ENCODE measurements around the gene RSRC1. TPM values are rescaled to one million over a fixed set of nuclear protein-coding genes. Genes with fewer than 3 reads are reported as not detected.

RSRC1 gene
- total RNA-seq, 1 experiment from 2014 or later = 37.9 TPM

DNA sequence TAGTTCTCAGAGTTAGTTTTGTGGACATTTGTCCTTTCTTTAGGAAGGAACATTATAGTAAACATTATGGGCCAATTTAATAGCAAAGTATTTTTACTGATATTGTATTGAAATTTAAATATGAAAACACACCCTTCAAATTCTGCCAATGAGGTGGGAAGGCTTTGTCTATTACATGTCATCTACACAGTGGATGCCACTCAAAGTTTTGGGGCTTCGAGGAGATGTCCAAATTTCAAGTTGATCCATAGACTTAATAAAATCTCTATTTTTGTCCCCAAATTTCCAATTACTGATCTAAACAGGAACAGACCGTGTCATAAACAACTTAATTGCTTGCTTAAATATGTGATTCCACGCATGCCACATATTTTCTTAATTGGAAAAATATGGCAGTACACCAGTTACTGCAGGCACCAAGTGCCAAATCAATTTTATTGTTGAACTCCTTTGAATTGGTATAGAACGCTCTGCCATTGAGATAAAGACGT, 5.4 kb upstream of the RSRC1 start:
- WGBS (ENCODE audit: extremely low coverage, insufficient read length, low lambda C conversion rate) = no CpG with 5 or more reads among the region's 5 CpGs
- Histone ChIP-seq H2BK5ac (ENCODE audit: insufficient read length, low read length) (no peak overlapping the region), H2BK12ac (ENCODE audit: insufficient read length, low read depth, low read length) (no peak overlapping the region), H3K79me1 (ENCODE audit: insufficient read depth, low read depth, low read length, poor library complexity, severe bottlenecking) (no peaks in the 10 kb centered on the region), H3K4ac (ENCODE audit: low read depth, low read length) (no peak overlapping the region), H3K27me3 (ENCODE audit: insufficient read depth, low read length) (peaks cover 66% of the 10 kb centered on the region), H2AFZ (ENCODE audit: low read length) (no peak overlapping the region), H3T11ph (ENCODE audit: low read length) (no peak overlapping the region), H3K27ac (ENCODE audit: insufficient read length, low read depth, low read length) (no peak overlapping the region), H4K8ac (replicated peaks; ENCODE audit: insufficient read length, low read depth, low read length) (no peak overlapping the region), H2BK20ac (ENCODE audit: low read depth, low read length, poor library complexity, severe bottlenecking) (no peak overlapping the region), H3K18ac (ENCODE audit: insufficient read length, low read depth, low read length) (no peak overlapping the region), H3K23ac (ENCODE audit: insufficient read length, low read depth, low read length) (no peak overlapping the region), H3K4me2 (ENCODE audit: insufficient read depth, insufficient read length, low read length) (peak overlapping the region; percentile 71), H3K14ac (ENCODE audit: insufficient read depth, low read length) (no peak overlapping the region), H3K4me1 (ENCODE audit: insufficient read depth, low read length) (no peaks in the 10 kb centered on the region), H4K20me1 (ENCODE audit: control insufficient read depth, insufficient read depth, insufficient read length) (no peaks in the 10 kb centered on the region), H3K79me2 (ENCODE audit: insufficient read depth, low read length) (no peaks in the 10 kb centered on the region), H4K91ac (ENCODE audit: insufficient read length, low read depth, low read length) (no peak overlapping the region), H3K23me2 (ENCODE audit: insufficient read length, low read depth, low read length, poor library complexity, severe bottlenecking) (peaks cover 31% of the 10 kb centered on the region), H2BK120ac (ENCODE audit: low read depth, low read length, poor library complexity, severe bottlenecking) (no peak overlapping the region), H3K9me3 (ENCODE audit: control insufficient read depth, low read depth, low read length) (no peaks in the 10 kb centered on the region), H2BK15ac (ENCODE audit: low read depth, low read length) (no peak overlapping the region), H2AK5ac (ENCODE audit: insufficient read length, low read length) (no peak overlapping the region), H3K9ac (ENCODE audit: extremely low read depth, insufficient read length, low read length) (no peak overlapping the region), H3K56ac (ENCODE audit: insufficient read length, low read depth, low read length) (no peak overlapping the region), H4K5ac (ENCODE audit: insufficient read length, low read depth, low read length) (no peak overlapping the region)
- Mint-ChIP-seq H3K27me3 (ENCODE audit: low read depth) (peaks cover 100% of the 10 kb centered on the region), H3K9me3 (peaks cover 0 to 6% of the 10 kb centered on the region in 2 experiments; a peak in 2 of 5 replicates), H3K4me3 (peak overlapping the region; percentile 56 to 89), H3K4me1 (peaks cover 38 to 48% of the 10 kb centered on the region in 2 experiments), H3K27ac (no peak overlapping the region), H3K36me3 (ENCODE audit: insufficient read depth in 1 of 3, low read depth in 3 of 3) (no peaks in the 10 kb centered on the region; a peak in 1 of 7 replicates)
- TF ChIP-seq, protein P1, sequence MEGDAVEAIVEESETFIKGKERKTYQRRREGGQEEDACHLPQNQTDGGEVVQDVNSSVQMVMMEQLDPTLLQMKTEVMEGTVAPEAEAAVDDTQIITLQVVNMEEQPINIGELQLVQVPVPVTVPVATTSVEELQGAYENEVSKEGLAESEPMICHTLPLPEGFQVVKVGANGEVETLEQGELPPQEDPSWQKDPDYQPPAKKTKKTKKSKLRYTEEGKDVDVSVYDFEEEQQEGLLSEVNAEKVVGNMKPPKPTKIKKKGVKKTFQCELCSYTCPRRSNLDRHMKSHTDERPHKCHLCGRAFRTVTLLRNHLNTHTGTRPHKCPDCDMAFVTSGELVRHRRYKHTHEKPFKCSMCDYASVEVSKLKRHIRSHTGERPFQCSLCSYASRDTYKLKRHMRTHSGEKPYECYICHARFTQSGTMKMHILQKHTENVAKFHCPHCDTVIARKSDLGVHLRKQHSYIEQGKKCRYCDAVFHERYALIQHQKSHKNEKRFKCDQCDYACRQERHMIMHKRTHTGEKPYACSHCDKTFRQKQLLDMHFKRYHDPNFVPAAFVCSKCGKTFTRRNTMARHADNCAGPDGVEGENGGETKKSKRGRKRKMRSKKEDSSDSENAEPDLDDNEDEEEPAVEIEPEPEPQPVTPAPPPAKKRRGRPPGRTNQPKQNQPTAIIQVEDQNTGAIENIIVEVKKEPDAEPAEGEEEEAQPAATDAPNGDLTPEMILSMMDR (conservative IDR thresholded peaks at IDR 0.05) = no peak
- DNase-seq = no peak
